Thyroid gland (tissue), 4 donors: ENCODE results near the gene CAMKMT.

Experiments used
- POLR2A ChIP-seq, 2 donors: fragments of 450-650 bp; IDR thresholded peaks; one replicate each; pipeline ENCODE4 v1.6.1; 2017; ENCODE audit warnings: antibody characterized with exemption in 2 of 2, mild to moderate bottlenecking in 2 of 2, moderate library complexity in 1 of 2
- TF ChIP-seq, protein P1 (sequence below), 6 experiments: fragments of 200-600 bp in 3 of 6; fragments of 450-650 bp in 3 of 6; sonication (generic) in 3 of 6; IDR thresholded peaks; one replicate each; pipeline ENCODE4 v1.5.1; 2016 to 2019; ENCODE audit warnings: antibody characterized with exemption in 6 of 6, mild to moderate bottlenecking in 2 of 6, inconsistent platforms in 1 of 6, moderate library complexity in 1 of 6

DNA sequence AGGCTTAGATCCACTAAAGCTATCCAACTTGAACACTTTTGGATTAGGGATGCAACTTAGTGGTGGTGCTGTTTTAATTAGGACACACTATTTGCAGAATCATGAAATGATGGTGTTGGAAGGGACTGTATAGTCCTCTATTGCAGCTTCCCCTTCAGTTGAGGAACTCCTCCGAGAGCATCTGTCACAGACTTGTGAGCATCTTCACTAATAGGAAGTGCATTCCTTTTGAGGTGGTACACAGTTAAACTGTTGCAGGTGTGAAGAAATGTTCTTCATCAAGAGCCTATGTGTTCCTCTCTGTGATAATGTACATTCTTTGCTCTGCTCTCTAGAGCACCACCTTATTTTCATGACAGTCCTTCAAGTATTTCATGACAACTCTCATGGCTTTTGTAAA lies 197.4 kb downstream of the CAMKMT start:
- TF ChIP-seq, protein P1, sequence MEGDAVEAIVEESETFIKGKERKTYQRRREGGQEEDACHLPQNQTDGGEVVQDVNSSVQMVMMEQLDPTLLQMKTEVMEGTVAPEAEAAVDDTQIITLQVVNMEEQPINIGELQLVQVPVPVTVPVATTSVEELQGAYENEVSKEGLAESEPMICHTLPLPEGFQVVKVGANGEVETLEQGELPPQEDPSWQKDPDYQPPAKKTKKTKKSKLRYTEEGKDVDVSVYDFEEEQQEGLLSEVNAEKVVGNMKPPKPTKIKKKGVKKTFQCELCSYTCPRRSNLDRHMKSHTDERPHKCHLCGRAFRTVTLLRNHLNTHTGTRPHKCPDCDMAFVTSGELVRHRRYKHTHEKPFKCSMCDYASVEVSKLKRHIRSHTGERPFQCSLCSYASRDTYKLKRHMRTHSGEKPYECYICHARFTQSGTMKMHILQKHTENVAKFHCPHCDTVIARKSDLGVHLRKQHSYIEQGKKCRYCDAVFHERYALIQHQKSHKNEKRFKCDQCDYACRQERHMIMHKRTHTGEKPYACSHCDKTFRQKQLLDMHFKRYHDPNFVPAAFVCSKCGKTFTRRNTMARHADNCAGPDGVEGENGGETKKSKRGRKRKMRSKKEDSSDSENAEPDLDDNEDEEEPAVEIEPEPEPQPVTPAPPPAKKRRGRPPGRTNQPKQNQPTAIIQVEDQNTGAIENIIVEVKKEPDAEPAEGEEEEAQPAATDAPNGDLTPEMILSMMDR (IDR thresholded peaks at IDR 0.05) = no peak
- TF ChIP-seq POLR2A (IDR thresholded peaks at IDR 0.05) = no peak
